ENCODE results near the gene MATN3. TPM values are rescaled to one million over a fixed set of nuclear protein-coding genes. Genes with fewer than 3 reads are reported as not detected.

The MATN3 gene
- total RNA-seq, 2 experiments from 2014 or later, result not detected

- intact Hi-C loops (cut with DNase I, micrococcal nuclease), result no loop called here
- H3K27ac ChIP-seq (ENCODE audit: low read depth in 1 of 2, low read length in 2 of 2), result no peak overlapping the region
- Mint-ChIP-seq H3K36me3 (ENCODE audit: low read depth) (no peaks in the 10 kb centered on the region), H3K27me3 (peaks cover 57% of the 10 kb centered on the region), H3K4me1 (ENCODE audit: low read depth) (peaks cover 14% of the 10 kb centered on the region), H3K27ac (no peak overlapping the region), H3K9me3 (no peaks in the 10 kb centered on the region), H3K4me3 (peak overlapping the region; percentile 25)
- no peak for TF ChIP-seq CTCF (IDR thresholded peaks at IDR 0.05)
- no peaks in the 10 kb centered on the region for H3K36me3 ChIP-seq (ENCODE audit: insufficient read depth, low read length)
- ATAC-seq (ENCODE audit: poor library complexity) (no peak), DNase-seq (peak in 2 of 14 experiments; percentile 3 to 6)
- POLR2A ChIA-PET, result interaction anchor here (0.6 kb wide), 1 partner anchor 39 kb away, joined by 3 read pairs; no protein-coding TSS in a partner anchor
- H3K4me1 ChIP-seq (ENCODE audit: insufficient read depth, low read length), result peaks cover 14% of the 10 kb centered on the region
- H3K4me3 ChIP-seq (ENCODE audit: low read length), result peak overlapping the region; percentile 32
- CTCF ChIA-PET, result no interaction called here
- peaks cover 0 to 4% of the 10 kb centered on the region in 2 experiments for H3K9me3 ChIP-seq (ENCODE audit: control insufficient read depth in 1 of 2, insufficient read depth in 1 of 2, low read length in 2 of 2)
- H3K27me3 ChIP-seq (ENCODE audit: control insufficient read depth in 1 of 2, insufficient read depth in 2 of 2, low read length in 2 of 2), result peaks cover 12 to 28% of the 10 kb centered on the region in 2 experiments
Measured at GRCh38 chr2:20013126-20013849, 820 bp upstream of the MATN3 start.

GRCh38 chr2:20012032-20012281, 511 bp downstream of the MATN3 start:
- H3K27me3 Mint-ChIP-seq, result peaks cover 66% of the 10 kb centered on the region
- ChIA-PET POLR2A (no interaction called here), CTCF (interaction anchor here (1.2 kb wide), 1 partner anchor 55 kb away, joined by 3 read pairs; no protein-coding TSS in a partner anchor)

GRCh38 chr2:20011276-20012031, 1.0 kb downstream of the MATN3 start:
- TF ChIP-seq CTCF (IDR thresholded peaks at IDR 0.05), result no peak
- peak overlapping the region; percentile 83 for H3K4me3 Mint-ChIP-seq
- intact Hi-C loops (cut with DNase I, micrococcal nuclease), result no loop called here
- no peak overlapping the region for H3K27ac Mint-ChIP-seq
- ChIA-PET CTCF (interaction anchor here (1.2 kb wide), 1 partner anchor 54 kb away, joined by 3 read pairs; no protein-coding TSS in a partner anchor), POLR2A (no interaction called here)
- no peak overlapping the region for H3K4me3 ChIP-seq (ENCODE audit: low read length)
- no peak overlapping the region for H3K27ac ChIP-seq (ENCODE audit: low read depth in 1 of 2, low read length in 2 of 2)
- ATAC-seq (ENCODE audit: poor library complexity) (no peak), DNase-seq (no peak)
- no peaks in the 10 kb centered on the region for H3K36me3 Mint-ChIP-seq (ENCODE audit: low read depth)
- H3K4me1 Mint-ChIP-seq (ENCODE audit: low read depth), result peaks cover 14% of the 10 kb centered on the region
- H3K4me1 ChIP-seq (ENCODE audit: insufficient read depth, low read length), result peaks cover 14% of the 10 kb centered on the region
- no peaks in the 10 kb centered on the region for H3K9me3 Mint-ChIP-seq
- H3K27me3 ChIP-seq (ENCODE audit: control insufficient read depth in 1 of 2, insufficient read depth in 2 of 2, low read length in 2 of 2), result peaks cover 12 to 28% of the 10 kb centered on the region in 2 experiments
- H3K27me3 Mint-ChIP-seq, result peaks cover 70% of the 10 kb centered on the region
- H3K9me3 ChIP-seq (ENCODE audit: control insufficient read depth in 1 of 2, insufficient read depth in 1 of 2, low read length in 2 of 2), result peaks cover 0 to 4% of the 10 kb centered on the region in 2 experiments
- H3K36me3 ChIP-seq (ENCODE audit: insufficient read depth, low read length), result no peaks in the 10 kb centered on the region

More at GRCh38 chr2:20012032-20012281, 511 bp downstream of the MATN3 start:
- no peak for TF ChIP-seq CTCF (IDR thresholded peaks at IDR 0.05)
- Histone ChIP-seq H3K9me3 (ENCODE audit: control insufficient read depth in 1 of 2, insufficient read depth in 1 of 2, low read length in 2 of 2) (peaks cover 0 to 4% of the 10 kb centered on the region in 2 experiments), H3K27ac (ENCODE audit: low read depth in 1 of 2, low read length in 2 of 2) (no peak overlapping the region), H3K4me3 (ENCODE audit: low read length) (no peak overlapping the region), H3K4me1 (ENCODE audit: insufficient read depth, low read length) (peaks cover 14% of the 10 kb centered on the region), H3K36me3 (ENCODE audit: insufficient read depth, low read length) (no peaks in the 10 kb centered on the region), H3K27me3 (ENCODE audit: control insufficient read depth in 1 of 2, insufficient read depth in 2 of 2, low read length in 2 of 2) (peaks cover 12 to 28% of the 10 kb centered on the region in 2 experiments)
- Mint-ChIP-seq H3K4me3 (peak overlapping the region; percentile 83), H3K36me3 (ENCODE audit: low read depth) (no peaks in the 10 kb centered on the region), H3K4me1 (ENCODE audit: low read depth) (peaks cover 14% of the 10 kb centered on the region), H3K9me3 (no peaks in the 10 kb centered on the region), H3K27ac (no peak overlapping the region)
- no peak for DNase-seq
- no peak for ATAC-seq (ENCODE audit: poor library complexity)
- intact Hi-C loops (cut with DNase I, micrococcal nuclease), result no loop called here
